HEK293 (cell line): Measurements from ENCODE around the gene KLHDC10.
A peak's percentile ranks its signal among the peaks of the same experiment; 100 is the strongest.

Experiments
- CTCF ChIA-PET: fragments of 350-600 bp; formaldehyde crosslinking; extraction: SDS; loops from one replicate; lab custom pipeline; 2021; ENCODE audit warnings: antibody characterized with exemption; lab: Yijun Ruan, JAX
- POLR2A ChIA-PET: fragments of 300-600 bp; formaldehyde crosslinking; extraction: SDS; loops from one replicate; lab custom pipeline; 2020; ENCODE audit warnings: antibody characterized with exemption, inconsistent platforms; lab: Yijun Ruan, JAX
- H3K27ac ChIP-seq: fragments of 200-500 bp; sonication (Bioruptor generic); 2 replicates; pipeline ENCODE4 v1.5.1; 2014; ENCODE audit warnings: low read depth, low read length, control low read depth, inconsistent platforms; ENCODE audit errors: extremely low read depth
- H3K36me3 ChIP-seq, 2 experiments: fragments of 200-500 bp in 1 of 2; sonication (Bioruptor generic) in 1 of 2; 1 replicate in 1 of 2; 2 replicates in 1 of 2; pipeline ENCODE4 v1.5.1; 2014 to 2017; ENCODE audit warnings: inconsistent platforms in 2 of 2, low read length in 2 of 2; ENCODE audit not compliant: control insufficient read depth in 2 of 2, insufficient read depth in 1 of 2
- H3K4me1 ChIP-seq: fragments of 200-500 bp; sonication (Bioruptor generic); 2 replicates; pipeline ENCODE4 v1.5.1; 2014; ENCODE audit warnings: mild to moderate bottlenecking, low read length, inconsistent platforms; ENCODE audit not compliant: control insufficient read depth, insufficient read depth
- H3K4me3 ChIP-seq: 2 replicates; pipeline ENCODE4 v1.5.1; 2011; ENCODE audit warnings: low read depth, mild to moderate bottlenecking, control low read depth, low read length, moderate library complexity
- H3K9me3 ChIP-seq: fragments of 200-500 bp; sonication (Bioruptor generic); 2 replicates; pipeline ENCODE4 v1.5.1; 2014; ENCODE audit warnings: low read depth, low read length, inconsistent platforms; ENCODE audit not compliant: control insufficient read depth, insufficient read depth
- BCL6B ChIP-seq: fragments of 450-650 bp; formaldehyde crosslinking; IDR thresholded peaks from 2 replicates; pipeline ENCODE4 v1.5.1; 2017; ENCODE audit warnings: missing biosample characterization, missing genetic modification characterization
- OSR2 ChIP-seq: fragments of 450-650 bp; formaldehyde crosslinking; IDR thresholded peaks from 2 replicates; pipeline ENCODE4 v1.5.1; 2016; ENCODE audit warnings: missing biosample characterization, missing genetic modification characterization
- ZBTB44 ChIP-seq: fragments of 450-650 bp; IDR thresholded peaks from 2 replicates; pipeline ENCODE4 v1.5.1; 2018; ENCODE audit warnings: missing biosample characterization, mild to moderate bottlenecking, missing genetic modification characterization
- ZNF157 ChIP-seq: fragments of 450-650 bp; formaldehyde crosslinking; IDR thresholded peaks from 2 replicates; pipeline ENCODE4 v1.5.1; 2016; ENCODE audit warnings: missing biosample characterization, missing genetic modification characterization
- ZNF302 ChIP-seq: fragments of 450-650 bp; formaldehyde crosslinking; IDR thresholded peaks from 2 replicates; pipeline ENCODE4 v1.5.1; 2016; ENCODE audit warnings: missing biosample characterization, missing genetic modification characterization, low read depth
- ZNF341 ChIP-seq: fragments of 450-650 bp; formaldehyde crosslinking; IDR thresholded peaks from 2 replicates; pipeline ENCODE4; 2016; ENCODE audit warnings: low read depth, missing biosample characterization, missing genetic modification characterization
- ZNF37A ChIP-seq: fragments of 450-650 bp; IDR thresholded peaks from 2 replicates; pipeline ENCODE4 v1.5.1; 2018; ENCODE audit warnings: missing biosample characterization, missing genetic modification characterization
- ZNF558 ChIP-seq: fragments of 450-650 bp; formaldehyde crosslinking; IDR thresholded peaks from 2 replicates; pipeline ENCODE4 v1.5.1; 2016; ENCODE audit warnings: missing biosample characterization, missing genetic modification characterization
- ZNF561 ChIP-seq: fragments of 450-650 bp; IDR thresholded peaks from 2 replicates; pipeline ENCODE4 v1.5.1; 2018; ENCODE audit warnings: missing biosample characterization, missing genetic modification characterization, borderline replicate concordance
- ZNF626 ChIP-seq: fragments of 450-650 bp; sonication (Bioruptor Pico); formaldehyde crosslinking; IDR thresholded peaks from 2 replicates; pipeline ENCODE4 v1.5.1; 2018; ENCODE audit warnings: missing biosample characterization, missing genetic modification characterization, inconsistent platforms
- ZNF654 ChIP-seq: fragments of 450-650 bp; formaldehyde crosslinking; IDR thresholded peaks from 2 replicates; pipeline ENCODE4 v1.5.1; 2016; ENCODE audit warnings: low read depth, missing biosample characterization, missing genetic modification characterization
- ZNF660 ChIP-seq: fragments of 450-650 bp; IDR thresholded peaks from 2 replicates; pipeline ENCODE4 v1.5.1; 2018; ENCODE audit warnings: missing biosample characterization, mild to moderate bottlenecking, missing genetic modification characterization
- ZNF707 ChIP-seq: fragments of 450-650 bp; formaldehyde crosslinking; IDR thresholded peaks from 2 replicates; pipeline ENCODE4 v1.5.1; 2016; ENCODE audit warnings: missing biosample characterization, missing genetic modification characterization
- ZNF776 ChIP-seq: fragments of 450-650 bp; formaldehyde crosslinking; IDR thresholded peaks from 2 replicates; pipeline ENCODE4 v1.5.0; 2017; ENCODE audit warnings: missing biosample characterization, missing genetic modification characterization, borderline replicate concordance
- ZNF792 ChIP-seq: fragments of 450-650 bp; formaldehyde crosslinking; IDR thresholded peaks from 2 replicates; pipeline ENCODE4 v1.5.1; 2016; ENCODE audit warnings: missing biosample characterization, missing genetic modification characterization
- TF ChIP-seq, protein P1 (sequence below): fragments of 450-650 bp; formaldehyde crosslinking; IDR thresholded peaks from 2 replicates; pipeline ENCODE4 v1.5.1; 2016; ENCODE audit warnings: missing biosample characterization, missing genetic modification characterization
- TF ChIP-seq, protein P2 (sequence below): fragments of 450-650 bp; formaldehyde crosslinking; IDR thresholded peaks from 2 replicates; pipeline ENCODE4 v1.5.1; 2016; ENCODE audit warnings: missing biosample characterization, missing genetic modification characterization
- TF ChIP-seq, protein P3 (sequence below): fragments of 450-650 bp; formaldehyde crosslinking; IDR thresholded peaks from 2 replicates; pipeline ENCODE4 v1.5.1; 2016; ENCODE audit warnings: missing biosample characterization, missing genetic modification characterization

The KLHDC10 gene

GRCh38 chr7:130095812-130096211 is 25.5 kb downstream of the KLHDC10 start (continued):
- no peak for TF ChIP-seq ZNF341
- TF ChIP-seq, protein P1, sequence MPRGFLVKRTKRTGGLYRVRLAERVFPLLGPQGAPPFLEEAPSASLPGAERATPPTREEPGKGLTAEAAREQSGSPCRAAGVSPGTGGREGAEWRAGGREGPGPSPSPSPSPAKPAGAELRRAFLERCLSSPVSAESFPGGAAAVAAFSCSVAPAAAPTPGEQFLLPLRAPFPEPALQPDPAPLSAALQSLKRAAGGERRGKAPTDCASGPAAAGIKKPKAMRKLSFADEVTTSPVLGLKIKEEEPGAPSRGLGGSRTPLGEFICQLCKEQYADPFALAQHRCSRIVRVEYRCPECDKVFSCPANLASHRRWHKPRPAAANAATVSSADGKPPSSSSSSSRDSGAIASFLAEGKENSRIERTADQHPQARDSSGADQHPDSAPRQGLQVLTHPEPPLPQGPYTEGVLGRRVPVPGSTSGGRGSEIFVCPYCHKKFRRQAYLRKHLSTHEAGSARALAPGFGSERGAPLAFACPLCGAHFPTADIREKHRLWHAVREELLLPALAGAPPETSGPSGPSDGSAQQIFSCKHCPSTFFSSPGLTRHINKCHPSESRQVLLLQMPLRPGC (tag by site-specific recombination): 0 out of 2 replicates have a peak, but pooled peaks have one; percentile 41
- TF ChIP-seq ZNF37A (tag by site-specific recombination): no peak
- no peak for TF ChIP-seq ZNF626
- TF ChIP-seq ZNF660 (tag by site-specific recombination): no peak
- no peak for TF ChIP-seq ZNF561 (tag by site-specific recombination)
- TF ChIP-seq BCL6B (tag by site-specific recombination): no peak
- peak; percentile 42; the same call in 1 of the 2 replicates for TF ChIP-seq OSR2 (tag by site-specific recombination)
- TF ChIP-seq ZNF558 (tag by site-specific recombination): no peak
- no peak for TF ChIP-seq ZNF776 (tag by site-specific recombination)
- TF ChIP-seq ZNF302 (tag by site-specific recombination): no peak
- no peak for TF ChIP-seq ZNF707 (tag by site-specific recombination)

- no peak overlapping the region for H3K4me3 ChIP-seq
- CTCF ChIA-PET: interaction anchor here (0.7 to 1.5 kb wide), 7 partner anchors 9 to 1016 kb away, joined by 3 to 8 read pairs (median 3); no protein-coding TSS in a partner anchor
- H3K27ac ChIP-seq: no peak overlapping the region
- TF ChIP-seq ZNF157 (tag by site-specific recombination) (no peak), ZNF654 (tag by site-specific recombination) (peak; percentile 13; the same call in 1 of the 2 replicates), ZBTB44 (tag by site-specific recombination) (no peak)
- TF ChIP-seq, protein P2, sequence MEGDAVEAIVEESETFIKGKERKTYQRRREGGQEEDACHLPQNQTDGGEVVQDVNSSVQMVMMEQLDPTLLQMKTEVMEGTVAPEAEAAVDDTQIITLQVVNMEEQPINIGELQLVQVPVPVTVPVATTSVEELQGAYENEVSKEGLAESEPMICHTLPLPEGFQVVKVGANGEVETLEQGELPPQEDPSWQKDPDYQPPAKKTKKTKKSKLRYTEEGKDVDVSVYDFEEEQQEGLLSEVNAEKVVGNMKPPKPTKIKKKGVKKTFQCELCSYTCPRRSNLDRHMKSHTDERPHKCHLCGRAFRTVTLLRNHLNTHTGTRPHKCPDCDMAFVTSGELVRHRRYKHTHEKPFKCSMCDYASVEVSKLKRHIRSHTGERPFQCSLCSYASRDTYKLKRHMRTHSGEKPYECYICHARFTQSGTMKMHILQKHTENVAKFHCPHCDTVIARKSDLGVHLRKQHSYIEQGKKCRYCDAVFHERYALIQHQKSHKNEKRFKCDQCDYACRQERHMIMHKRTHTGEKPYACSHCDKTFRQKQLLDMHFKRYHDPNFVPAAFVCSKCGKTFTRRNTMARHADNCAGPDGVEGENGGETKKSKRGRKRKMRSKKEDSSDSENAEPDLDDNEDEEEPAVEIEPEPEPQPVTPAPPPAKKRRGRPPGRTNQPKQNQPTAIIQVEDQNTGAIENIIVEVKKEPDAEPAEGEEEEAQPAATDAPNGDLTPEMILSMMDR (tag by site-specific recombination): no peak
- peaks cover 3% of the 10 kb centered on the region; the same call in 1 of the 2 replicates for H3K4me1 ChIP-seq
- no peaks in the 10 kb centered on the region for H3K9me3 ChIP-seq
- no peaks in the 10 kb centered on the region for H3K36me3 ChIP-seq
- POLR2A ChIA-PET: no interaction called here
Measured at GRCh38 chr7:130096243-130096827, 26.0 kb downstream of the KLHDC10 start.

DNA sequence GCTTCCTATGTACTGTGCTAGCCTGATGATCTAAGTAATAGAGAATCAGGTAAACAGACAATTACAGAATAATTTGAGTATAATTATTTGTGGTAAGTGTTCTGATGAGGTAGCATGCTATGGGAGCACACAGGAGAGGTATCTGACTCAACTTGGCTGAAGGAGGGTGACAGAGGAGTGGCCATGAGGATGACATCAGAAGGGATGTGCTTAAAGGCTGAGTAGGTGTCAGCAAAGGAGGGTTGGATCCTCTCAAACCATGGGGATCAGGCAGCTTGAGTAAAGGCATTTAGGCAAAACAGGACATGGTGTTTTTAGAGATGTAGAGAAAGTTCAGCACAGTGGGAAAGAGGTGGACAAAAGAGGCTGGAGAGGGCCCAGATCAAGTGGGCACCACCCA is 29.0 kb downstream of the KLHDC10 start:
- CTCF ChIA-PET: no interaction called here

More for the DNA sequence above, 29.0 kb downstream of the KLHDC10 start:
- Histone ChIP-seq H3K27ac (no peak overlapping the region), H3K4me1 (peaks cover 3% of the 10 kb centered on the region; the same call in 1 of the 2 replicates), H3K4me3 (no peak overlapping the region), H3K36me3 (no peaks in the 10 kb centered on the region), H3K9me3 (no peaks in the 10 kb centered on the region)
- POLR2A ChIA-PET: no interaction called here
- TF ChIP-seq, protein P3, sequence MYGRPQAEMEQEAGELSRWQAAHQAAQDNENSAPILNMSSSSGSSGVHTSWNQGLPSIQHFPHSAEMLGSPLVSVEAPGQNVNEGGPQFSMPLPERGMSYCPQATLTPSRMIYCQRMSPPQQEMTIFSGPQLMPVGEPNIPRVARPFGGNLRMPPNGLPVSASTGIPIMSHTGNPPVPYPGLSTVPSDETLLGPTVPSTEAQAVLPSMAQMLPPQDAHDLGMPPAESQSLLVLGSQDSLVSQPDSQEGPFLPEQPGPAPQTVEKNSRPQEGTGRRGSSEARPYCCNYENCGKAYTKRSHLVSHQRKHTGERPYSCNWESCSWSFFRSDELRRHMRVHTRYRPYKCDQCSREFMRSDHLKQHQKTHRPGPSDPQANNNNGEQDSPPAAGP (tag by site-specific recombination): peak; percentile 82
- no peak for TF ChIP-seq ZNF792
